ENCODE results near the gene RELA.
"Not testable (repeated sequence)": the region's sequence is repeated elsewhere in the genome, so short reads cannot be mapped to it uniquely, and the experiment has no call there.

Gene RELA

GRCh38 chr11:65640483-65641296, 22.0 kb downstream of the RELA start:
- peaks cover 10% of the 10 kb centered on the region for H3K27me3 Mint-ChIP-seq (ENCODE audit: low read depth, poor library complexity)
- peaks cover 4% of the 10 kb centered on the region for H3K36me3 Mint-ChIP-seq (ENCODE audit: low read depth)
- peaks cover 50% of the 10 kb centered on the region for H3K4me1 Mint-ChIP-seq
- DNase-seq, result no peak
- H3K27ac Mint-ChIP-seq, result no peak overlapping the region
- TF ChIP-seq CTCF (IDR thresholded peaks at IDR 0.05), result no peak
- H3K4me3 Mint-ChIP-seq, result no peak overlapping the region
- H3K9me3 Mint-ChIP-seq, result no peaks in the 10 kb centered on the region

GRCh38 chr11:65639623-65640482, 22.9 kb downstream of the RELA start:
- peak overlapping the region; percentile 11 for H3K4me3 Mint-ChIP-seq
- TF ChIP-seq CTCF (IDR thresholded peaks at IDR 0.05), result no peak
- H3K4me1 Mint-ChIP-seq, result peaks cover 46% of the 10 kb centered on the region
- H3K9me3 Mint-ChIP-seq, result no peaks in the 10 kb centered on the region
- no peak for DNase-seq
- H3K36me3 Mint-ChIP-seq (ENCODE audit: low read depth), result peaks cover 3% of the 10 kb centered on the region
- no peak overlapping the region for H3K27ac Mint-ChIP-seq
- H3K27me3 Mint-ChIP-seq (ENCODE audit: low read depth, poor library complexity), result peaks cover 6% of the 10 kb centered on the region

DNA sequence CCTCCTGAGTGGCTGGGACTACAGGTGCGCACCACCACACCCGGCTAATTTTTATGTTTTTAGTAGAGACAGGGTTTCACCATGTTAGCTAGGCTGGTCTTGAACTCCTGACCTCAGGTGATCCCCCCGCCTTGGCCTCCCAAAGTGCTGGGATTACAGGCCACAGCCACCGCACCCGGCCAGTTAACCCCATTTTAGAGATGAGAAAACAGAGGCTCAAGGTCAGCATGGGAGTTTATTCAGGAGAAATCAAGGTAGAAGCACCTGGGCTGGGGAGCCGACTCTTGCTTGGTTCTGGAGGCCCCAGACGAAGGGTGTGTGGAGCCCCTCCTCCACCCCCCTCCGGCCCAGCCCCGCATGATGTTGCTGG, 23.5 kb downstream of the RELA start:
- H3K36me3 Mint-ChIP-seq (ENCODE audit: low read depth); H3K9me3 Mint-ChIP-seq; DNase-seq; H3K27me3 Mint-ChIP-seq (ENCODE audit: low read depth, poor library complexity); H3K27ac Mint-ChIP-seq: not testable (repeated sequence)
- H3K4me3 Mint-ChIP-seq, result peak overlapping the region; percentile 79
- peaks cover 42% of the 10 kb centered on the region for H3K4me1 Mint-ChIP-seq

GRCh38 chr11:65637794-65638419, 24.8 kb downstream of the RELA start, which contains the start of gene SIPA1:
Gene SIPA1, plus strand, starts transcription at chr11:65638101. Its CDS starts 2,821 bp downstream, at chr11:65640922.
- DNase-seq, result peak; percentile 92
- peaks cover 4% of the 10 kb centered on the region for H3K36me3 Mint-ChIP-seq (ENCODE audit: low read depth)

GRCh38 chr11:65637032-65637557, 25.6 kb downstream of the RELA start:
- Mint-ChIP-seq H3K4me1 (peaks cover 29% of the 10 kb centered on the region), H3K4me3 (peak overlapping the region; percentile 70), H3K27me3 (ENCODE audit: low read depth, poor library complexity) (no peaks in the 10 kb centered on the region), H3K36me3 (ENCODE audit: low read depth) (peaks cover 4% of the 10 kb centered on the region), H3K9me3 (no peaks in the 10 kb centered on the region), H3K27ac (no peak overlapping the region)
- no peak for TF ChIP-seq CTCF (IDR thresholded peaks at IDR 0.05)
- DNase-seq, result no peak

More at GRCh38 chr11:65637794-65638419, 24.8 kb downstream of the RELA start, which contains the start of gene SIPA1:
- peak; percentile 38 for TF ChIP-seq CTCF (IDR thresholded peaks at IDR 0.05)
- H3K27me3 Mint-ChIP-seq (ENCODE audit: low read depth, poor library complexity), result no peaks in the 10 kb centered on the region
- peaks cover 30% of the 10 kb centered on the region for H3K4me1 Mint-ChIP-seq
- peak within 1 kb of the TSS; percentile 79 for H3K4me3 Mint-ChIP-seq
- H3K27ac Mint-ChIP-seq, result peak within 1 kb of the TSS; percentile 64
- no peaks in the 10 kb centered on the region for H3K9me3 Mint-ChIP-seq

All from nephron progenitor cell (in vitro differentiated cells).